Lower leg skin (tissue), 3 donors: ENCODE measurements around the gene KPNA3.

ENCODE experiments used
- POLR2A ChIP-seq, 2 donors: fragments of 450-650 bp; IDR thresholded peaks; one replicate each; pipeline ENCODE4 v1.6.1; 2016 to 2017; ENCODE audit warnings: antibody characterized with exemption in 2 of 2, mild to moderate bottlenecking in 1 of 2, moderate library complexity in 1 of 2
- TF ChIP-seq, protein P1 (sequence below), 3 donors: fragments of 450-650 bp; IDR thresholded peaks; one replicate each; pipeline ENCODE4 v1.5.1; 2016; ENCODE audit warnings: antibody characterized with exemption in 3 of 3, mild to moderate bottlenecking in 3 of 3, moderate library complexity in 2 of 3

DNA sequence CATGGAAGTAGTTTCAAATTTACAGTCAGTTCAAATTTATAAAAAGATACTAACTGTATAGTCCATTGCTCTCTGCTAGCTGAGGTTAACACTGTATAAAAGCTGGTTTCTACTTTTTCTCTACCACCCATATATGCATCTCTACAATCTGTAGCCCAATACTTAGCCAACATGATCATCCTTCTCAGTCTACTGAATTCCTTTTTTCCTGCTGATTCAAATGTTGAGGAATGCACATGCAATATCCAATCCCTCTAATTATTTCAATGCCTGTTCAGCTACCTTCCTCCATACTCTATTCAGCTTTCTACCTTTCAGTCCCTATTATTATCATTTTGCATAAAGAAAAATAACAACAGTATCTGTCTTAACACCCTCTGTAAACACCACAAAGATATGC, 15.6 kb downstream of the KPNA3 start:
- TF ChIP-seq, protein P1, sequence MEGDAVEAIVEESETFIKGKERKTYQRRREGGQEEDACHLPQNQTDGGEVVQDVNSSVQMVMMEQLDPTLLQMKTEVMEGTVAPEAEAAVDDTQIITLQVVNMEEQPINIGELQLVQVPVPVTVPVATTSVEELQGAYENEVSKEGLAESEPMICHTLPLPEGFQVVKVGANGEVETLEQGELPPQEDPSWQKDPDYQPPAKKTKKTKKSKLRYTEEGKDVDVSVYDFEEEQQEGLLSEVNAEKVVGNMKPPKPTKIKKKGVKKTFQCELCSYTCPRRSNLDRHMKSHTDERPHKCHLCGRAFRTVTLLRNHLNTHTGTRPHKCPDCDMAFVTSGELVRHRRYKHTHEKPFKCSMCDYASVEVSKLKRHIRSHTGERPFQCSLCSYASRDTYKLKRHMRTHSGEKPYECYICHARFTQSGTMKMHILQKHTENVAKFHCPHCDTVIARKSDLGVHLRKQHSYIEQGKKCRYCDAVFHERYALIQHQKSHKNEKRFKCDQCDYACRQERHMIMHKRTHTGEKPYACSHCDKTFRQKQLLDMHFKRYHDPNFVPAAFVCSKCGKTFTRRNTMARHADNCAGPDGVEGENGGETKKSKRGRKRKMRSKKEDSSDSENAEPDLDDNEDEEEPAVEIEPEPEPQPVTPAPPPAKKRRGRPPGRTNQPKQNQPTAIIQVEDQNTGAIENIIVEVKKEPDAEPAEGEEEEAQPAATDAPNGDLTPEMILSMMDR (IDR thresholded peaks at IDR 0.05), result no peak
- TF ChIP-seq POLR2A (IDR thresholded peaks at IDR 0.05), result no peak
